H1 (cell line): ENCODE results near the gene PDGFA. TPM values are rescaled to one million over a fixed set of nuclear protein-coding genes. Genes with fewer than 3 reads are reported as not detected.

Experiments
- BRCA1 ChIP-seq: IDR thresholded peaks from 2 replicates; pipeline ENCODE4 v1.6.1; 2012; ENCODE audit warnings: low read depth, low read length, improper control_type of control experiment
- HDAC2 ChIP-seq, 2 experiments: fragments of 300-600 bp in 1 of 2; sonication (generic) in 1 of 2; IDR thresholded peaks; 2 replicates each; pipeline ENCODE4 v1.6.1; 2011 to 2012; ENCODE audit warnings: low read depth in 2 of 2, low read length in 2 of 2, mild to moderate bottlenecking in 2 of 2, moderate library complexity in 2 of 2, borderline replicate concordance in 1 of 2, inconsistent platforms in 1 of 2
- JUN ChIP-seq: IDR thresholded peaks from 2 replicates; pipeline ENCODE4 v1.6.1; 2011; ENCODE audit warnings: low read depth, mild to moderate bottlenecking, improper control_type of control experiment, low read length
- KDM5A ChIP-seq: fragments of 200-600 bp; IDR thresholded peaks from 2 replicates; pipeline ENCODE4 v1.7.1; 2012; ENCODE audit warnings: mild to moderate bottlenecking, low read length, inconsistent platforms, mixed read lengths
- POLR2AphosphoS5 ChIP-seq: IDR thresholded peaks from 2 replicates; pipeline ENCODE4 v1.6.1; 2011; ENCODE audit warnings: low read depth, low read length
- RXRA ChIP-seq: IDR thresholded peaks from 2 replicates; pipeline ENCODE4 v1.6.1; 2011; ENCODE audit warnings: low read depth, mild to moderate bottlenecking, low read length, moderate library complexity; ENCODE audit not compliant: insufficient read depth
- polyA plus RNA-seq, 7 experiments: library from polyadenylated mRNA; depleted of rRNA in 3 of 7; stranded (reverse) in 5 of 7; unstranded in 2 of 7; fragments of >200 nt in 5 of 7; fragments of 200-250 nt in 2 of 7; gene quantifications; 1 replicate in 5 of 7; 2 replicates in 1 of 7; 4 replicates in 1 of 7; pipeline versions ENCODE4 v1.2.1 to v1.2.3, GENCODE V29; 2011 to 2013; ENCODE audit warnings: missing spikeins in 2 of 7, mixed read lengths in 2 of 7
- total RNA-seq: library from RNA; stranded (reverse); fragmentation: NEBNext Ultra II Directional; extraction: Animal tissue kit (Norgen Biotek cat#: 25700); gene quantifications from 2 replicates; pipeline ENCODE4 v1.2.1, GENCODE V29; 2021

PDGFA gene
- total and polyA plus RNA-seq, 2 of the 8 experiments (the other 6 are each of a cell fraction or from before 2014, with no cell fraction given): 21.1 to 43.0 TPM

DNA sequence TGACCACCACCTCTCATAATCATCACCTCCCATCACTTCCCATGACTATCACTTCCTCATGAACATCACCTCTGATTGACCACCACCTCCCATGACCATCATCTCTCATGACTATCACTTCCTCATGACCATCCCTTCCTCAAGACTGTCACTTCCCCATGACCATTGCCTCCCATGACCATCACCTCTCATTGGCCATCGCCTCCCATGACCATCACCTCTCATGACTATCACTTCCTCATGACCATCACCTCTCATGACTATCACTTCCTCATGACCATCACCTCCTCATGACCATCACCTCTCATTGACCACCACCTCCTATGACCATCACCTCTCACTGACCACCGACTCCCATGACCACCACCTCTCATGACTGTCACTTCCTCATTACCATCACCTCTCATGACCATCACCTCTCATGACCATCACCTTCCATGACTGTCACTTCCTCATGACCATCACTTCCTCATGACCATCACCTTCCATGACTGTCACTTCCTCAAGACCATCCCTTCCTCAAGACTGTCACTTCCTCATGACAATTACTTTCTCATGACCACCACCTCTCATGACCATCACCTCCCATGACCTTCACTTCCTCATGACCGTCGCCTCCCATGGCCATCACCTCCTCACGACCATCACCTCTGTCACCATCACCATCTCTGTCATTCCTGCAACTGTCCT, 51.6 kb downstream of the PDGFA start (continued):
- TF ChIP-seq JUN: no peak
- no peak for TF ChIP-seq POLR2AphosphoS5
- TF ChIP-seq BRCA1: no peak
- TF ChIP-seq HDAC2 (IDR thresholded peaks at IDR 0.05; ENCODE audit: borderline replicate concordance in 1 of 2, low read depth in 2 of 2, low read length in 2 of 2): no peak
- TF ChIP-seq RXRA: no peak
- no peak for TF ChIP-seq KDM5A
